ENCODE data around the gene PRODH2.

PRODH2 gene

GRCh38 chr19:35767288-35768081, 45.2 kb downstream of the PRODH2 start:
- no peaks in the 10 kb centered on the region for H3K79me2 ChIP-seq (ENCODE audit: insufficient read depth, low read depth)
- no peak overlapping the region for H3K9ac ChIP-seq
- no peak overlapping the region for H2AFZ ChIP-seq (ENCODE audit: low read depth)
- no peak for TF ChIP-seq CTCF (conservative IDR thresholded peaks at IDR 0.05; ENCODE audit: low read depth, low read length)
- H3K4me1 ChIP-seq (ENCODE audit: low read depth, poor library complexity, severe bottlenecking) = no peaks in the 10 kb centered on the region
- no peaks in the 10 kb centered on the region for H4K20me1 ChIP-seq (ENCODE audit: insufficient read depth)
- no peak overlapping the region for H3K4me2 ChIP-seq
- no peak overlapping the region for H3K27ac ChIP-seq
- H3K4me3 ChIP-seq (IDR thresholded peaks at IDR 0.05; ENCODE audit: insufficient read depth, low read depth, low read length) = no peak overlapping the region
- H3K27me3 ChIP-seq (ENCODE audit: insufficient read depth, low read depth) = no peaks in the 10 kb centered on the region
- no peaks in the 10 kb centered on the region for H3K36me3 ChIP-seq (ENCODE audit: insufficient read depth)

GRCh38 chr19:35766571-35767104, 46.0 kb downstream of the PRODH2 start:
- Histone ChIP-seq H4K20me1 (ENCODE audit: insufficient read depth) (no peaks in the 10 kb centered on the region), H3K79me2 (ENCODE audit: insufficient read depth, low read depth) (no peaks in the 10 kb centered on the region), H3K9ac (no peak overlapping the region), H2AFZ (ENCODE audit: low read depth) (no peak overlapping the region), H3K27me3 (ENCODE audit: insufficient read depth, low read depth) (no peaks in the 10 kb centered on the region), H3K4me3 (IDR thresholded peaks at IDR 0.05; ENCODE audit: insufficient read depth, low read depth, low read length) (no peak overlapping the region), H3K27ac (no peak overlapping the region), H3K36me3 (ENCODE audit: insufficient read depth) (no peaks in the 10 kb centered on the region), H3K4me2 (no peak overlapping the region), H3K4me1 (ENCODE audit: low read depth, poor library complexity, severe bottlenecking) (no peaks in the 10 kb centered on the region)
- TF ChIP-seq CTCF (conservative IDR thresholded peaks at IDR 0.05; ENCODE audit: low read depth, low read length) = no peak

- Histone ChIP-seq H3K9ac (no peak overlapping the region), H3K36me3 (ENCODE audit: insufficient read depth) (no peaks in the 10 kb centered on the region), H3K79me2 (ENCODE audit: insufficient read depth, low read depth) (no peaks in the 10 kb centered on the region), H3K4me3 (IDR thresholded peaks at IDR 0.05; ENCODE audit: insufficient read depth, low read depth, low read length) (no peak overlapping the region), H2AFZ (ENCODE audit: low read depth) (no peak overlapping the region), H3K4me1 (ENCODE audit: low read depth, poor library complexity, severe bottlenecking) (no peaks in the 10 kb centered on the region), H3K27me3 (ENCODE audit: insufficient read depth, low read depth) (no peaks in the 10 kb centered on the region), H3K27ac (no peak overlapping the region), H4K20me1 (ENCODE audit: insufficient read depth) (no peaks in the 10 kb centered on the region), H3K4me2 (no peak overlapping the region)
- TF ChIP-seq CTCF (conservative IDR thresholded peaks at IDR 0.05; ENCODE audit: low read depth, low read length) = no peak
Measured at GRCh38 chr19:35764432-35765315, 48.0 kb downstream of the PRODH2 start.

- Histone ChIP-seq H3K36me3 (ENCODE audit: insufficient read depth) (no peaks in the 10 kb centered on the region), H4K20me1 (ENCODE audit: insufficient read depth) (no peaks in the 10 kb centered on the region), H3K9ac (no peak overlapping the region), H2AFZ (ENCODE audit: low read depth) (no peak overlapping the region), H3K27ac (no peak overlapping the region), H3K79me2 (ENCODE audit: insufficient read depth, low read depth) (peaks cover 12% of the 10 kb centered on the region; the same call in 1 of the 2 replicates), H3K4me2 (no peak overlapping the region), H3K27me3 (ENCODE audit: insufficient read depth, low read depth) (no peaks in the 10 kb centered on the region), H3K4me3 (IDR thresholded peaks at IDR 0.05; ENCODE audit: insufficient read depth, low read depth, low read length) (no peak overlapping the region), H3K4me1 (ENCODE audit: low read depth, poor library complexity, severe bottlenecking) (peaks cover 16% of the 10 kb centered on the region)
- TF ChIP-seq CTCF (conservative IDR thresholded peaks at IDR 0.05; ENCODE audit: low read depth, low read length) = no peak
Measured at GRCh38 chr19:35760711-35761349, 51.8 kb downstream of the PRODH2 start.
